GM20431 (cell line): Measurements from ENCODE around the gene PIP4K2A.

Source experiments
- in situ Hi-C: fragments of 300-500 bp; cut with MseI, MboI; formaldehyde crosslinking; loops from one replicate; pipeline ENCODE4 v1.15.0; 2020; ENCODE audit warnings: low sequenced_read_pairs; ENCODE audit not compliant: unreplicated experiment

The PIP4K2A gene

DNA sequence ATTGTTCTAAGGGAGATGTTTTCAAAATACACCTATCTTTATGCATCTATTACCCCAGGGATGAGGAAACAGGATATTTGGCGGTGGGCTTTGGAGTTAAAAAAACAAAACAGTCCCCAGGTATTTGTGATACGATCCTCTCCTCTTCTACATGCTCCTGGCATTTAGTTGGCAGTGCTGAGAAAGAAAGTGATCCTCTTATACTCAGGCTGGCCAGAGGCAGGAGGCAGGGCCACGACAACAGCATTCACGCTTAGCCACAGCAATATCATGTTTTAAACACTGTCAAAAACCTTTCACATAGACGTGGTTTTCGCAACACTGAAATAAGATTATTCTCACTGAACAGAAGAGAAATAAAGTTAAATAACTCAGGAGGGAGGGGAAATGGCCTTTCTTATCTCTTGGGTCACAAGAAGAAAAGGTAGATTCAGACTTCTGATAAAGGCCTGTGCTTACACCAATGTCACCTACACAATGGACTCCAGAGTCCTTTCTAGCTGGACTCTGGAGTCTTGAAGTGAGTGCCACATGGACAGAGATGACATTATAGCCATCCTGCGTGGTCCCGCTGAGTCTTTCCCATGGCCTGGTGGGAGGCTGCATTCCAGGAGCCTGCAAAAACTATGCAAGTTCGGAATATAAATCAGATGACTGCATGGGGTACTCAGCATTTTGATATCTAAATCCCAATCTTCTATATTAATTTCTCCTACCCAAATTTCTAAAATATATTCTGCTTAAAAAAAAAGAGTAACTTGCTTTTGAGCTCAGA is 88.7 kb downstream of the PIP4K2A start:
- in situ Hi-C loops = no loop called here

DNA sequence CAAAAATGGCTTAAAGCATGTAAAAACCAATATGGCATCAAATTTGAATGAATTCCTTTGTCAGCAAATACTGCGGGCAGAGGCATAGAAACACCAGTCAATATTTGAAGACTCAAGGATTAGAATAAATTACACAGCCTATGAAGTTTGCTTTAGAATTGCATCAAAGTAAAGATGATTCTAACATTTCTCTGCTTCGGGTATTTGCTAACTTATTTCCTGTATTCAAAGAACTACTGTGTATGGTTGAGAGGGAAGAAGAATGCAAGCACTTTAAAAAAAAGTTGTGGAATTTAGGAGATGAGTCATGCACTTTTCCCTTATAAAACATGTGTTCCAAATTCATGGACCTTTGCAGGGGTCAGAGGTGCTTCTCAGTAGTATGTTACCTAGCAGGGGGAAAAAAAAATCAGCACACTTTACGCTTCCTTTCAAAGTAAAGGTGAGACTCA is 90.1 kb downstream of the PIP4K2A start:
- in situ Hi-C loops = no loop called here

DNA sequence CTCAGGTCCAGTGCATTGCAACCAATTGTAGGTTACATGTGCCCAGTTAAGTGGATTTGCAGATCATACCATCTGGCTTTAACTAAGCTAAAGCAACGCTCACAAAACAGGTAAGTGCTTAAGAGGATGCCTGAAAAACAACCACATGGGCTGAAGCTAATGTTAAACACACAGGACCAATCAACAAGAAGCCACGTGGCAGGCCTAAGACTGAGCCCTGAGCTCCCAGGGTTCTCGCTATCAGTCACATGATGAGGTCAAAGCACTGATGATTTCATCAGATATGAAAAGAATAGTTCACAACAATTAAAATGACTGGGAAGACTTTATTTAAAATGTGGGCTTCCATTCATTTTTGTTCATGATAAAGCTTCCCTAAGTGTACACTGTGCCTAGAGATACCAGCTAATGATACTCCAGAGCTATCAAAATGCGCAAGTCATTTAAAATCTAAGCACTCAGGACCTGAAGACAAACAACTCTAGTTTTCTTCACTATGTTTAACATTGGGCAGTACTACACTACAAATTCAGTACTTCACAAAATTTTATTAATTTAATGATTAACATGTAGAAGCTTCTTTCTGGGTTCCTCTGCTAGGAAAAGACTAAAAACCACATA is 90.6 kb downstream of the PIP4K2A start:
- in situ Hi-C loops = no loop called here

DNA sequence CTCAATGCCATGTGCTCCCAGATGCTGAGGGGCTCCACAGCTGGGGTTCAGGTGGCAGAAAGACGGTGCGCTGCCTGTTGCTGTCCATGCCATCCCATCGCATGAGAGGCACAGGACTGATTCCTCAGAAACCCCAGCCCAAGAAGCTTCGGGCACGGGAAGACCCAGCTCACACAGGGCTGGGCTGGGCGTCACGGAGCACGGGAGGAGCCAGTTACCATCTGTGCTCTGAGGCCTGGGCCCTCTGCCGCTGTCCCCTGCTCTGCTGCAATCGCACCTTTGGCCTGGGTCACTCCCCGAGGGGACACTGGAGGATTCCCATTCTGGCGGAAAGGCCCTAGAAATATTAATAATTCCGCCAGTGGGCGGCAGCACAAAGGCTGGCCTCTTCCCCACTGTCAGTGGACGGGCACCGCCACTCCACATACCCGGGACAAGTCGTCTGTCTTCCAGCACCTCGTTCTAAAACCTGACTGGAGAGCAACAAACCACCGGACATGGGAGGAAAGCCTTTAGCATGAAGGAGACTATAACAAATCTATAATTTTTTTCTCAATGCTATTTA is 92.1 kb downstream of the PIP4K2A start:
- in situ Hi-C loops = no loop called here

- in situ Hi-C loops = no loop called here
Measured at GRCh38 chr10:22621726-22622125, 92.7 kb downstream of the PIP4K2A start.

GRCh38 chr10:22620929-22621328 is 93.4 kb downstream of the PIP4K2A start:
- in situ Hi-C loops = no loop called here

- in situ Hi-C loops = no loop called here
Measured at GRCh38 chr10:22620140-22620857, 94.1 kb downstream of the PIP4K2A start.

- in situ Hi-C loops = no loop called here
Measured at GRCh38 chr10:22619101-22619500, 95.3 kb downstream of the PIP4K2A start.

GRCh38 chr10:22618078-22618785 is 96.1 kb downstream of the PIP4K2A start:
- in situ Hi-C loops = no loop called here

GRCh38 chr10:22617516-22617915 is 96.9 kb downstream of the PIP4K2A start:
- in situ Hi-C loops = no loop called here

GRCh38 chr10:22617051-22617450 is 97.3 kb downstream of the PIP4K2A start:
- in situ Hi-C loops = no loop called here

DNA sequence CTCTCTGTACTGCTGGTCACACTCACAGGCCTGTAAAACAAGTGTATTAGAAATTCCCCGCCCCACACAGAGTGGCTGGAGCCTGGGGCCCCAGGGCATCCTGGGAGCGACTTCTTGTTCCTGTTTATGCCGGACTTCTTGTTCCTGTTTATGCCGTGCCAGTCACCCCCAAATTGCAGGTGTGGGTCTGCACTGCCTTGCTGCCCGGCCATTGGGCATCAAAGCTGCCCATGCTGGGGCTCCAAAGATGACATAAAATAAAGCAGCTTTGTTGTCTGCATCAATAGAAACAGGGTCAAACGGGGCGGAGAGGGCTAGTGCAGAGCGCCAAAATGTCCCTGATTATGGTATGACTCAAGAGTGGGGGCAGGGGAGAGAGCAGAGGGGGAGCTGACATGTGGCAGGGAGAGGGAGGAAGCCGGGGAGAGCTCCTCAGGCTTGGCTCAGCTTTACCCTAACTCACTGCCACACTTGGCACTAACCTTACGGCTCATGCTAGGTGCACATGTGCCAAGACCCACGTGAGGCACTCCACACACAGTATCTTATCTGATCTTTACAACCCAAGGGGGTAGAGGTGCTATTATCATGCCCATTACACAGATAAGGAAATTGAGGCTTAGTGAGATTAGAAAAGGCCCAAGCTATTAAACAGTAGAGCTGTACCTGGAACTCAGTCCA is 98.4 kb downstream of the PIP4K2A start:
- in situ Hi-C loops = no loop called here

- in situ Hi-C loops = no loop called here
Measured at GRCh38 chr10:22615101-22615500, 99.3 kb downstream of the PIP4K2A start.

DNA sequence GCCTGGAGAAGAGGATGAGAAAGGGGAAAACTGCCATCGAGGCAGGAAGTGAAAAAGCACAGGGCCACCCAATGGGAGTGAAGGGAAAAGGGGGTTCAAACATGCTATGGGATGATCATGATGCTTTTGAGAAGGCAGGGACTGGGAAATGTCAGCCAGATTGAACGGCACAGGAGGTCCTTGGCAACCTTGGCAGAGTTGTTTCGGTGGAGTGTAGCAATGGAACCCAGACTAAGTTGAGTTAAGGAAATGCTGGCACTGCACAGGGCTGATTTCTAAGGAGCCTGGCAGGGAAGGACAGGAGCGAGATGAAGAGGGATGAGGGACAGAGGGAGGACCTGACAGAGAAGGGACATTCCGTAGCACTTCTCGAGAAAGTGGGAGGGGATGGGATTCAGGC is 101.4 kb downstream of the PIP4K2A start:
- in situ Hi-C loops = no loop called here

DNA sequence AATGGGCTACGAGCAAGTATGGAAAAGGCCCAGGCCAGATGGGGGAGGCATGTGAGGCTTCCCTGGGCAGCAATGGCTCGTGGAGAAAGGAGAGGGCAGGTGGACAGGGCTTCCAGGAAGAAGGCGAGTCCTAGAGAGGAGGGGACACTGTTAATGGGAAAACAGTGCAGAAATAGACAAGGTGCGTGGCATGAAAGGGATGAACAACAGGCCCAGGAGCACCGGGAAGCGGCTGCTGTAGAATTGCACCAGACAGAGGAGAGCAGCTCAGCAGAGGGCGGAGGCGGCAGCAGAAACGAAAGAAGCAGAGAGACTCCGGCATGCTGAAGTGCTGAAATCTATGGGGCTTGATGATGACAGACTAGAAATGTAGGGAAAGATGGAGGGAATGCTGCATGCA is 102.1 kb downstream of the PIP4K2A start:
- in situ Hi-C loops = no loop called here

GRCh38 chr10:22611425-22612115 is 102.8 kb downstream of the PIP4K2A start:
- in situ Hi-C loops = no loop called here

DNA sequence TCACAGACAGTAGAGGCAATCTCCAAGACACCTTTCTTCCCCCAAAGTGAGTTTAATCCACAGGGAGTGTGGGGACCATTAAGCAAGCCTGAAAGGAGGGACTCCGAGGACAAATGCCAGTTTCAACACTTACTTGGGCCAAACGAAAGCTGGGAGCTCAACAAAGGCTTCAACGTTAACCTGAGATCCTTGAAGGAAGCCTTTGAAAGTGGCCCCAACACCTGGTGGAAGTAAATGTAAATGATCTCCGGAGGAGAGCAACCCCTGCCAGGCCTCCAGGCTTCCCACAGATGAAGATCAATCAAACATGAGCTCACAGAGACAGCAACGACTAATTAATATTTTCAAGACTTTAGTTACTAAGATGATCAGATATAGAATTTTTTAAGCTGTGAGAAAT is 103.8 kb downstream of the PIP4K2A start:
- in situ Hi-C loops = no loop called here

GRCh38 chr10:22609719-22610465 is 104.5 kb downstream of the PIP4K2A start:
- in situ Hi-C loops = no loop called here
